Adrenal gland (tissue), 5 donors: Measurements from ENCODE around the gene TM4SF4.

Source experiments
- POLR2A ChIP-seq, 2 donors: fragments of 450-650 bp; IDR thresholded peaks; one replicate each; pipeline ENCODE4 v1.6.1; 2017; ENCODE audit warnings: antibody characterized with exemption in 2 of 2, mild to moderate bottlenecking in 2 of 2, moderate library complexity in 1 of 2
- TF ChIP-seq, protein P1 (sequence below), 6 experiments: fragments of 450-650 bp in 4 of 6; fragments of 200-600 bp in 2 of 6; sonication (generic) in 1 of 6; IDR thresholded peaks; 1 replicate in 5 of 6; 2 replicates in 1 of 6; pipeline versions ENCODE4 v1.5.1 to v1.8.0; 2016 to 2021; ENCODE audit warnings: antibody characterized with exemption in 6 of 6, mild to moderate bottlenecking in 2 of 6, moderate library complexity in 1 of 6
- donor health status: DM: no; HTN: no; CAD: no.

- TF ChIP-seq, protein P1, sequence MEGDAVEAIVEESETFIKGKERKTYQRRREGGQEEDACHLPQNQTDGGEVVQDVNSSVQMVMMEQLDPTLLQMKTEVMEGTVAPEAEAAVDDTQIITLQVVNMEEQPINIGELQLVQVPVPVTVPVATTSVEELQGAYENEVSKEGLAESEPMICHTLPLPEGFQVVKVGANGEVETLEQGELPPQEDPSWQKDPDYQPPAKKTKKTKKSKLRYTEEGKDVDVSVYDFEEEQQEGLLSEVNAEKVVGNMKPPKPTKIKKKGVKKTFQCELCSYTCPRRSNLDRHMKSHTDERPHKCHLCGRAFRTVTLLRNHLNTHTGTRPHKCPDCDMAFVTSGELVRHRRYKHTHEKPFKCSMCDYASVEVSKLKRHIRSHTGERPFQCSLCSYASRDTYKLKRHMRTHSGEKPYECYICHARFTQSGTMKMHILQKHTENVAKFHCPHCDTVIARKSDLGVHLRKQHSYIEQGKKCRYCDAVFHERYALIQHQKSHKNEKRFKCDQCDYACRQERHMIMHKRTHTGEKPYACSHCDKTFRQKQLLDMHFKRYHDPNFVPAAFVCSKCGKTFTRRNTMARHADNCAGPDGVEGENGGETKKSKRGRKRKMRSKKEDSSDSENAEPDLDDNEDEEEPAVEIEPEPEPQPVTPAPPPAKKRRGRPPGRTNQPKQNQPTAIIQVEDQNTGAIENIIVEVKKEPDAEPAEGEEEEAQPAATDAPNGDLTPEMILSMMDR (IDR thresholded peaks at IDR 0.05) = no peak
- TF ChIP-seq POLR2A (IDR thresholded peaks at IDR 0.05) = no peak
Observed at GRCh38 chr3:149475451-149476060, 1.1 kb downstream of the TM4SF4 start.
